ENCODE data around the gene VWA2.
A peak's percentile ranks its signal among the peaks of the same experiment; 100 is the strongest.

The VWA2 gene

DNA sequence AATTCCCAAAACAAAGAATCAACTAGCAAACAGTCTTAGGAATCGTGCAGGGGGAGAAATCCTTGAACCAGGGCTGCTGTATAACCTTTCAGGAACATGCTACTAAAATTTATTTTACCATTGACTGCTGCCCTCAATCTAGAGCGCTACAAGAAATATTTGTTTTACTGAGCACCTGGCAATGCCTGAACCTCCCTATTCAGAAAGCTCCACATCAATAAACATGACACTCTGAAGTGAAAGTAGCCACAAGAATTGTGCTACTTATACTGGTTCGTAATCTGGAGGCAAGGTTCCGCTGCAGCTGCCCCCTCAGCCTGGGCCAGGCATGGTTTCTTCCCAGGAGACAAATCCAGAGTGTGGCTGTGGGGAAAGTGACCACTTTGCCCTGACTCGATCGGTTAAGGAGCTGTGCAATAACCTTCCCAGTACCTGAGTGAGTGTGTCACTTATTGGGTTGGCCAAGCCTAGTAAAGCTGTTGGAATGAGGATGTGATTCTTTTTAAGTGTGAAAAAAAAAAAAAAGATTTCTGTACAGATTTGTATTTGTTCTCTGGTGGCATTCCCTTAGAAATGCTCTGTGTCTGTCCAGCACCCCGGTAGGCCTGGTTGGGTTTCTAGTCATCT lies 7.7 kb downstream of the VWA2 start:
- no peak for FAIRE-seq

DNA sequence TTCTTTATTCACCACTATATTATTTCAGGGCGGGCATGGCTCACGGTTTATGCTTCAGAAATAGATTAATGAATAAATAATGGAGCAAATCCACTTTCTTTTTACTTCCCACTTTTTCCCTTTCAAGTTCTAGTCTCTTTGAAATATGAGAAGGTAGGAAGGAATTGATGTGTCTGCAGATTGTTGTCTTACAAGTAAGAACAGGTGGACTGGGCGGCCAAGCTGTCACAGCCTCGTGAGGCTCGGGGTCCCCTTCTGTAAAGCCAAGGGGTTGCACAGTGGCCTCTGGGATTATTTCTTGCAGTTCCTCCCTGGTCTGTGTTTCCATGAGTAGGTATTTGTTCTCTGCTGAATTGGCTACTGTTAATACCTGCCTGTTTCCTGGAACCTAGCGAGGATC lies 11.2 kb downstream of the VWA2 start:
- no peak for FAIRE-seq

DNA sequence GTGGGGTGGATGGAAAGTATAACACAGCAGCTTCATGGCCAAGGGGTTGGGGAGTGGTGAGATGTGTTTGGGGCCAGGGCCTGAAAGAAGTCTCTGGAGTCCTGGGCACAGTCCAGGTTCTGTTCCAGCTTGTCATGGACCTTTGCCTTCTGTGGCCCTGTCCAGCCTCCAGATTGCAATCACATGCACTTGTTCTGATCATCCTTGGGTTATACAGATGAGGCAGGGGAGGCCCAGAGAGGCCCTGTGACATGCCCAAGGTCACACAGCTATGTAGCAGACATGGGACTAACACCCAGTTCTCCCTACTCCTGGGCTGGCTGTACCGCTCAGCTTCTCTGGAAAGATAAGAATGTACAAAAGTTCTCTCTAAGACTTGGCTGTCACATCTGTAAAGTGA lies 11.7 kb downstream of the VWA2 start:
- FAIRE-seq: no peak

DNA sequence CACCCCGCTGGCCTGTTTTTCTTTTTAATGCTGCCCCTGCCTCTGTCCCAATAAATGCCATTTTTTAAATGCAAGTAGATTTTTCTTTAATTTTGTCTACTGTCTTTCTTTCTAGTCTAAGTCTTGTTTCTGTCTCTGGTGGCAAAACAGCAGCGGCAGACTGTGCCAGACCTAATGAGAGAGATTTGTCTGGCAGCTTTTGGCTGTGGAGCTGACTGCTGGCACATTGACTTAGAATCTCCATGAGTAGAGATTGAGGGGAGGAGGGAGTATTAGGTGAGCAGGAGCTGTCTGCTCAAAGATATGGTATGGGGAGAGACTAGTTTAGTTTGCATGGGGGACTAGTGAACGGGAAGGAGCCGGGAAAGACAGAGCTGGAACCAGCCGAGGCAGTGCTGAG lies 13.0 kb downstream of the VWA2 start:
- no peak for FAIRE-seq

- no peak for FAIRE-seq
These were observed 13.8 kb downstream of the VWA2 start for GRCh38 chr10:114252883-114253282.

DNA sequence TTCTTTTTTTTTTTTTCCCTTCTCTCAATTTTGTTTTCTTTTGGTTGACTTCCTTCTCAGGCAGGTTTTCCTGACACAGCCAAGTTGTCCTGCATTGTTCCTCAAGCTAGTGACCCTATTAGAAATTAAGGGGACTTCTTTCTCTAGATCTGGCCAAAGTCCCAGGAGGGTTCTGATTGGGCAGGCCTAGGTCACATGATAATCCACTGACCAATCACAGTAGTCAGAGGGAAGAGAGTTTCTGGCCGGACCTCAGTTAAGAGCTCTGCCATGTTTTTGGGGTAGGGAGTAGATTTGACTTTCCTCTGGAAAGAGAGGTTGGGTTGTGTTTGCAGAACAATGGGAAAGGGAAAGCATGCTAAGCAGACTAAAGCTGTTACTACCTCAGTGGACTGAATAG lies 16.2 kb downstream of the VWA2 start:
- FAIRE-seq: no peak

- FAIRE-seq: no peak
These were observed 17.1 kb downstream of the VWA2 start for GRCh38 chr10:114256008-114256765.

DNA sequence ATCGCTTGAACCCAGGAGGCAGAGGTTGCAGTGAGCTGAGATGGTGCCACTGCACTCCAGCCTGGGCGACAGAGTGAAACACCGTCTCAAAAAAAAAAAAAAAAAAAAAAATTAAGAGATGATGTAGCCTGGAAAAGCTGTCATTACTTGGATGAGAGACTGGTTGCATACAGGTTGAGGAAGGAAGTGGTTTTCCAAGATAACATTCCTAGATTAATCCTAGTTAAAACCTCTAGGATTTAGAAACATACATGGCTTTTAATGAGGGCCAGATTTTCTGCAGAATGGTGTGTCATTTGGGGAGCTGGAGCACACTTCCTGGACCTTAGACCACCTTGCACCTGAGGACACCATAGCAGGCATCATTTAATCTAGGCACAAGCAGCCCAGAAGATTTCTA lies 17.8 kb downstream of the VWA2 start:
- no peak for FAIRE-seq

DNA sequence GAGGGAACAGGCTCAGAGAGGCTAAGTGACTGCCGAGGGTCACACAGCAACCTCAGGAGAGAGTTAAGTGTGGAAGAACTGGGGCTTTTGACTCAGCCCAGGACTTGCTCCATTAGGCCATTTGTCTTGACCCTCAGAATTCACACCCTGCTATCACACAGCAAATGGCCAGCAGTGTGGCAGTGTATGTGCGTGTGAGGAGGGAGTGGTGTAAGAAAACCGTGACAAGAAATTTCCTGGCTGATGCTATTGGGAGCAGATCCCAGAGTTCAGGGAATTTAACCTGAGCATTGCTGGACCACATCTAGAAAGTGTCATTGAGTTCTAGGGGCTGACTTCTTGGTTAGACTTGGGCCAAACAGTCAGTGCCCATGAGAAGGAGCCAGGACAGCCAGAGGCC lies 18.4 kb downstream of the VWA2 start:
- FAIRE-seq: no peak

DNA sequence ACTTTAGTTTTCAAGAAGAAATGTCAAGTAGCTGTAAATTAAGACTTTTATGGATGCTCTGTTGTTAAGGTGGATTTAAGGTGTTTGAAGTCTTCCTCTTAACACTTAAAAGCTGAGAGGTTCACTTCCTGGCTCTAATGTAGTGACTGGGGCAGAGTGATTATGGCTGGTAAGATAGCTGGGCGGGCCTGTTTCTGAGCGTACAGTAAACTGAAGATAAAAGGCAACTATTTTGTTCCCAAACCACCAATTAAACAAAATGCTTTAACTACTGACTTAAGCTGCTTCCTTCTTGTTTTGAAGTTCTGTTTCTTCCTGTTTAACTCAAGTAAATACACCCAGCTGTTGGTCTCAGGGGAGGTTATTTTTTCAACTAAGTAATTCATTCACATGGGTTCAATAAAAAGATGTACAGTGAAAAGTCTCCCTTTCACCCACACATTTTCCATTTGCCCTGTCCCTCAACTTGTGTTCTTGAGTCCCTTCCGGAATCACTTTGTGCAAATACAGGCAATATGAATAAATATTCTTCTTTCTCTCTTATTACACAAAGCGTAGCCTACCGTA lies 19.3 kb downstream of the VWA2 start:
- peak; percentile 92 for FAIRE-seq

DNA sequence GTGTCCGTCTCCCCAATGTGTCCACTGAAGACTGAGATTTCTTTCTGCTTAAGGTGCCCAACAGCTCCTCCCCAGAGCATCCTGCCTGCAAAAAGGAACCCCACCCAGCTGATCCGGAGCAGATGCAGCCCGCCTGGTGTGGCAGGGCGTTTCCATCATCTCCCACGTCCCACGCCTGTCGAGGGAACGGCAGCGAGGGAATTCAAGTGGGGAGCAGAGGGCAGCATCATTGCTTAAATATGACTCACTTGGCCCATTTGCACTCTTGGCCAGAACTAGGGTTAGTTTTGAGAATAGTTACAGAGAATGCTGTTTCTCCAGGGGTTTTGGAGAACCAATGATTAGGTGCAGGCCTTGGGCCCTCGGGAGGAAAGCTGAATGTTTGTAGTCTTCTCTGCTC lies 20.8 kb downstream of the VWA2 start:
- no peak for FAIRE-seq

- no peak for FAIRE-seq
These were observed 21.3 kb downstream of the VWA2 start for GRCh38 chr10:114260366-114260765.

DNA sequence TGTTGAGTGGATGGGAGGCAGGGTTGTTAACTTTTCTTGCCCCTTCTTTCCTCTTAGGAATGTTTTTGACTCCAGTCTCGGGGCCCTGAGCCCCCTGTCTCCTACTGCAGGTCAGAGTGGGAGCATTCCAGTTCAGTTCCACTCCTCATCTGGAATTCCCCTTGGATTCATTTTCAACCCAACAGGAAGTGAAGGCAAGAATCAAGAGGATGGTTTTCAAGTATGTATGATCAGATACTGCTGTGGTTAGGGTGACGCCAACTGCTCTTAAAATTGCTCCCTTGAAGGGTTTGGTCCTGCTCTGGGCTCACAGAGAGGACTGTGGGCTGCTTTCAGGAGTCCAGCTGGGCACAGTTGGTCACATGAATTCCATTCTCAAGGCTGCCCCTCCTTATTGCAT lies 22.0 kb downstream of the VWA2 start:
- no peak for FAIRE-seq

DNA sequence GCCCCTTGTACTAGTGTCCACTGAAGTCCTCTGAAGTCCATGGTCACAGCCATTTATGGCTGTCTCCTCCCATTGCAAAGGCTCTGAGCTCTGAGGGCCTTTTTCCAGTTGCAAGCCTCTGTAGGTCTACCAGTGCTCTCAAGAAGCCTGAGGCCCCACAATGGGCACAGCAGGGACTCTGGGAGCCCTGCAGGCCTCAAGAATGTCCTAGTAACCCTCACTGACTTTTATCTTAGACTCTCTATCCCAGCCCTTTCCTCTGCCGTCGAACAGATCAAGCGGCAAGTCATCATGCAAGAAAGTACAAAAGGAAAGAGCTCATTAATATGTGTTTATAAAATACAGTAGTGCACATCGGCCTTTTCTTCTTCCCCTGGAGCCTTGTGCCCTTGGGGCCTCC lies 23.4 kb downstream of the VWA2 start:
- FAIRE-seq: no peak

DNA sequence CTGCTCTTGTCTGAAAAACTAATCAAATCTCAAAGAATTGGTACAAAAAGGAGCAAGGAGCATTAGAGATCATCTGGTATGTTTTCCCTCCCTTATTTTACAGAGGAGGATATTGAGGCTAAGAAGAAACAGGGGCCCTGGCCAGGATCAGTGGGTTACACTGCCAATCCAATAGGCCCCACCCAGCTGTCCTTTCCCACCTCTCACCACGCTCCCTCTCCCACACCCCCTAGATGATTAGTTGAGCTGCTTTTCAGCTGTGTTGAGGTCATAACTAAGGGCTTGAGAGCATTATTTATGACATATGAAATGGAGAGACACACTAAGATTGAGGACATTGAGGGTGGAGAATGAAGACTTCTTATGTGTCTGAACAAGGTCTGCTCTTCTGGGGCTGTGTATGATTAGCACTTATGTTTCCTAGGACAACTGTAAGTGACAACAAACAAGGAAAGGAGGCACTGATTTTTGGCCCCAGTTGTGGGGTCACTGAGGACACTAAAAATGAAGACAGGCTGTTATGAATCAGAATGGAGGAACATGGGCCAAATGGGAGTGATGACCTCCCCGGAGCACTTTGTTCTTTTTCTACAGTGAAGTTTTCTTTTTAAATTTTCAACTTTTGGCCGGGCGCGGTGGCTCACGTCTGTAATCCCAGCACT lies 26.5 kb downstream of the VWA2 start:
- no peak for FAIRE-seq

GRCh38 chr10:114266521-114266920 lies 27.5 kb downstream of the VWA2 start:
- FAIRE-seq: no peak

DNA sequence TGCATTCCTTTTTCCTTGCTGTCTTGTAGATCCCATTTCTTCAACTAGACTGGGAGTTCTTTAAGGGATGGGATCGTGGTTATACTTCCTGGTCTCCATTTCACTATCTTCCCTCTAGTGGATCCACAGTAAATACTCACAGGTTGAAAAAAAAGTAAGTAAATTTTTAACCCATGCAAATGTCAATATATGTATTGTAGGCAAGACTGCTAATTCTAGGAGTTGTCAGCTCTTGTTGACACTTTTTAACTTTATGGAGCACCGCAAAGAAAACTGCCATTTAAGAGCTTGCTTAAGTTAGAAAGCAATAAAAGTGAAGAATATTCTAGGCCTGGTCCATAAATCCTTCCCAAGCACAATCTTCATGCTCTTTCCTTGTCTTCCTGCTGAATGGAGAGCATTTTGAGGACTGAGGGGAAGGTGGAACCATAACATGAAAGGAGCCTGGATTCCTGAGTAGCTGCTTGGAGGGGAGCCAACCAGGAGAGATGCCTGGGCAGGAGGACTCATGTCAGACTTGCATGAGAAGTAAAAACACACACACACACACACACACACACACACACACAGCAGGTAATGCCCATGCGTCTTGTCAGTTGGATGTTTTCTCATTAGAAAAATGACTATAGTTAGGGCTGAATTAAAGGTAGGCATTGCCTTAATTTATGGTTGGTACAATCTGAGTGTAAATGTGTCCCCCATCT lies 32.2 kb downstream of the VWA2 start:
- no peak for FAIRE-seq

- FAIRE-seq: no peak
These were observed 32.7 kb downstream of the VWA2 start for GRCh38 chr10:114271779-114272167.

GRCh38 chr10:114272696-114273095 lies 33.6 kb downstream of the VWA2 start:
- no peak for FAIRE-seq

DNA sequence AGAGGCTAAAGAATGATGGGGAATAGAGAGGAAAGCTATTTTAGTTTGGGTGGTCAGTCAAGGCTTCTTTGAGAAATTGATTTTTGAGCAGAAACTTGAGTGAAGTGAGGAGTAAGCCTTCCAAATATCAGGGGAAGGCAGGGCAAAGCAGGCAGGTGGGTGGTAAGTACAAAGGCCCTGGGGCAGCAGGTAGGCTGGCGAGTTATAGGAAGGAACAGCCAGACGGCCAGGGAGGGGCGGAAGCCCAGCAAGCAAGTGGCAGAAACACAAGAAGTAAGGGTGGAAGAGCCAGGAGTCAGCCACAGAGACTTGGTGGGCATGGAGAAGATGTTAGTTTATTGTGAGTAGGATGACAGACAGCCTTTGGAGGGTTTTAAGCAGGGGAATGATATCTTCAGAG lies 34.9 kb downstream of the VWA2 start:
- FAIRE-seq: no peak

DNA sequence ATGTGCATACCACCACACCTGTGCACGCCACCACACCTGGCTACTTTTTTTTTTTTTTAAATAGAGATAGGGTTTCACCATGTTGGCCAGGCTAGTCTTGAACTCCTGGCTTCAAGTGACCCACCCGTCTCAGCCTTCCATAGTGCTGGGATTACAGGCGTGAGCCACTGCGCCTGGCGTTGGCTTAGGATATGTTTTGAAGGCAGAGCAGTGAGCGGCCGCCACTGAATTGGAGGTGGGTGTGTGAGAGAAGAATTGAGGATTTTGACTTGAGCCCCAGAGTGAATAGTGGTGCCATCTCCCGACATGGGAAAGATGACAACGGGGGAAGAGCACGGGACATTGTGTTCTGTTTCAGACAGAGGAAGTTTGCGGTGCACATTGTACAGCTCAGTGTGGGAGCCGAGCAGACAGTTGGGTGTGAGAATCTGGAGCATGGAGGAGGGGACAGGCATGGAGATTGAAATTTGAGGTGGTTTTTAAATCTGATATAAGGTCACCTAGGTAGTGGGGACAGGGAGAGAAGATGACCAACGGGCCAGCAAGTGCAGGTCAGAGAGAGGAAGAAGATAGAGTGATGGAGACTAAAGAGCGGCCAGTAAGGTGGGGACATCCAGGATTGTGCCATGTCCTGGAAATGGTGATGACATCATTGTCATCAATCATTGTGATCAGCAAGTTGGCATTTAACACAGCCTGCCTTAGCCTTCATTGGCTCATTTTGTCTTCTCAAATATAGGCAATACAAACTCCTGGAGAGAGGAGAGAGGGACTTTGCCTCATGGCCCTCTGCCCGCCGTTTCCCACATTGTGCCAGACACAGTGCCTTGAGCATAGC lies 35.8 kb downstream of the VWA2 start:
- FAIRE-seq: no peak

DNA sequence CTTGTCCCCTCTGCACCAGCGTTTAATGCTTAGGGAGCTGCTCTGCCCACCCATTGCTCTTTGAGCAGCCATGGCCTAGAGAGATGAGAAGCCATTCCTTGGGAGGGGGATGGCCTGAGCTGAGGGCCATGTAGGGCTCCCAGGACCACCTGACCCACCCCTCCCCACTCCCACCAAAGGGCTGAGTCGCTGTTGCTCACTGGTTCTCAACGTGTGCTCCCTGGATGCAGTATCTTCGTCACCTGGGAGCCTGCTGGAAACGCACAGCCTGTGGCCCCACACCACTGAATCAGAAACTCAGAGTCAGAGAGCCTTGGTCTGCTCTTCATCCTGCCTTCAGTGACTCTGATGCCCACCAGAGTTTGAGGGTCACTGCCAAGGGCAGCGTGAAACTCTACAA lies 37.0 kb downstream of the VWA2 start:
- no peak for FAIRE-seq

All from endometrium (tissue), 2 donors.